ENCODE results near the gene LRP4.
"Not testable (repeated sequence)": the region's sequence is repeated elsewhere in the genome, so short reads cannot be mapped to it uniquely, and the experiment has no call there.

Gene LRP4

DNA sequence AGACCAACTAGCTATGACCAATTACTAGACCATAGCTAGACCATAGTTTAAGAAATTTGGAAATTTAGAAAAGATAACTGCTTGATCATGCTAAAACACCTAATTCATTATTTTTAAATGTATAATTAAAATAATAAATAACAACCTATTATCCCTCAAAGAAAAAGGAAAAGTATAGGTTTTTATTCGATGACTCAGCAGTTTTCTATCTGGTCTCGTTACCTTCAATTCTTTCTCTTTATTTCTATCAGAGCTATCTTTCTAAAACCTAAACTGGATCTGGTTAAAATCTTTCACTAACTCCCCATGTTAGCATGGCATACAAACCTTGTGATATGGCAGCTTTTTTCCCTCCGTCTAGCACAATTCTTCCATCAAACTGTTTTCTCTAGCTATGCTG, 45.5 kb upstream of the LRP4 start:
- no peak overlapping the region for H3K4me2 ChIP-seq (ENCODE audit: low read depth, low read length, poor library complexity, severe bottlenecking)
- TF ChIP-seq, protein P1, sequence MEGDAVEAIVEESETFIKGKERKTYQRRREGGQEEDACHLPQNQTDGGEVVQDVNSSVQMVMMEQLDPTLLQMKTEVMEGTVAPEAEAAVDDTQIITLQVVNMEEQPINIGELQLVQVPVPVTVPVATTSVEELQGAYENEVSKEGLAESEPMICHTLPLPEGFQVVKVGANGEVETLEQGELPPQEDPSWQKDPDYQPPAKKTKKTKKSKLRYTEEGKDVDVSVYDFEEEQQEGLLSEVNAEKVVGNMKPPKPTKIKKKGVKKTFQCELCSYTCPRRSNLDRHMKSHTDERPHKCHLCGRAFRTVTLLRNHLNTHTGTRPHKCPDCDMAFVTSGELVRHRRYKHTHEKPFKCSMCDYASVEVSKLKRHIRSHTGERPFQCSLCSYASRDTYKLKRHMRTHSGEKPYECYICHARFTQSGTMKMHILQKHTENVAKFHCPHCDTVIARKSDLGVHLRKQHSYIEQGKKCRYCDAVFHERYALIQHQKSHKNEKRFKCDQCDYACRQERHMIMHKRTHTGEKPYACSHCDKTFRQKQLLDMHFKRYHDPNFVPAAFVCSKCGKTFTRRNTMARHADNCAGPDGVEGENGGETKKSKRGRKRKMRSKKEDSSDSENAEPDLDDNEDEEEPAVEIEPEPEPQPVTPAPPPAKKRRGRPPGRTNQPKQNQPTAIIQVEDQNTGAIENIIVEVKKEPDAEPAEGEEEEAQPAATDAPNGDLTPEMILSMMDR (conservative IDR thresholded peaks at IDR 0.05; ENCODE audit: low read length): no peak
- TF ChIP-seq EZH2phosphoT487 (IDR thresholded peaks at IDR 0.05; ENCODE audit: borderline replicate concordance): no peak
- H3K27me3 ChIP-seq (ENCODE audit: insufficient read depth, low read length, poor library complexity, severe bottlenecking): no peaks in the 10 kb centered on the region
- no peaks in the 10 kb centered on the region for H3K9me2 ChIP-seq (replicated peaks; ENCODE audit: low read depth, low read length)
- H3K4me1 ChIP-seq (ENCODE audit: insufficient read depth, low read length, poor library complexity, severe bottlenecking): no peaks in the 10 kb centered on the region
- no peak overlapping the region for H2AFZ ChIP-seq (ENCODE audit: low read length)
- H3K36me3 ChIP-seq (ENCODE audit: insufficient read depth, low read length): peaks cover 7% of the 10 kb centered on the region; the same call in 1 of the 2 replicates
- H4K20me1 ChIP-seq (ENCODE audit: insufficient read depth, low read length, poor library complexity, severe bottlenecking): no peaks in the 10 kb centered on the region
- no peaks in the 10 kb centered on the region for H3F3A ChIP-seq (ENCODE audit: low read depth)
- no peaks in the 10 kb centered on the region for H3K79me2 ChIP-seq (ENCODE audit: insufficient read depth, low read length)
- H3K4me3 ChIP-seq (ENCODE audit: low read length, poor library complexity, severe bottlenecking): no peak overlapping the region
- H3K9ac ChIP-seq (ENCODE audit: low read depth, low read length, poor library complexity, severe bottlenecking): no peak overlapping the region
- H3K9me3 ChIP-seq (ENCODE audit: insufficient read depth, low read depth, low read length): peaks cover 16% of the 10 kb centered on the region

DNA sequence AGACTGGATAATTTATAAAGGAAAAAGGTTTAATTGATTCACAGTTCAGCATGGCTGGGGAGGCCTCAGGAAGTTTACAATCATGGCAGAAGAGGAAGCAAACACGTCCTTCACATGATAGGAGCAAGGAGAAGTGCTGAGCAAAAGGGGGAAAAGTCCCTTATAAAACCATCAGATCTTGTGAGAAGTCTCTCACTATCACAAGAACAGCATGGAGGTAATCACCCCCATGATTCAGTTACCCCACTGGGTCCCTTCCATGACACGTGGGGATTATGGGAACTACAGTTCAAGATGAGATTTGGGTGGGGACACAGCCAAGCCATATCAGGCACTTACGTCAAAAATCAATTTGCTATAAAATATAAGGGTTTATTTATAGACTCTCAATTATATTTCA, 43.5 kb upstream of the LRP4 start:
- not testable (repeated sequence) for H3K9ac ChIP-seq (ENCODE audit: low read depth, low read length, poor library complexity, severe bottlenecking); H3K27me3 ChIP-seq (ENCODE audit: insufficient read depth, low read length, poor library complexity, severe bottlenecking); H3K4me3 ChIP-seq (ENCODE audit: low read length, poor library complexity, severe bottlenecking); H3K4me1 ChIP-seq (ENCODE audit: insufficient read depth, low read length, poor library complexity, severe bottlenecking); H2AFZ ChIP-seq (ENCODE audit: low read length); H3K4me2 ChIP-seq (ENCODE audit: low read depth, low read length, poor library complexity, severe bottlenecking); H3F3A ChIP-seq (ENCODE audit: low read depth); H3K79me2 ChIP-seq (ENCODE audit: insufficient read depth, low read length); H4K20me1 ChIP-seq (ENCODE audit: insufficient read depth, low read length, poor library complexity, severe bottlenecking); H3K9me2 ChIP-seq (replicated peaks; ENCODE audit: low read depth, low read length); H3K36me3 ChIP-seq (ENCODE audit: insufficient read depth, low read length)
- H3K9me3 ChIP-seq (ENCODE audit: insufficient read depth, low read depth, low read length): peaks cover 17% of the 10 kb centered on the region

DNA sequence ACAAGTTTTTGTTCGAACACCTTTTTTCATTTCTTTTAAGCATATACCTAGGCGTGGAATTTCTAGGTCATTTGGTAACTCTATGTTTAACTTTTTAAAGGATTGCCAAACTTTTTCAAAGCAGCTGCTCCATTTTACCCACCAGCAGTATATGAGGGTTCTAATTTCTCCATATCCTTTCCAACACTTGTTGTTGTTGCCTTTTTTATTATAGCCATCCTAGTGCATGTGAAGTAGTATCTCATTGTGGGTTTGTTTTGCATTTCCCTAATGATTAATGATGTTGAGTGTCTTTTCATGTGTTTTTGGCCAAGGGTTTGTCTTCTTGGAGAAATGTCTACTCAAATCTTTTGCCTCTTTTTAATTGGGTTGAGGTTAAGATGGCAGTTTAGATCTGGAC, 42.7 kb upstream of the LRP4 start:
- Histone ChIP-seq H4K20me1 (ENCODE audit: insufficient read depth, low read length, poor library complexity, severe bottlenecking) (no peaks in the 10 kb centered on the region), H3K4me3 (ENCODE audit: low read length, poor library complexity, severe bottlenecking) (no peak overlapping the region)

DNA sequence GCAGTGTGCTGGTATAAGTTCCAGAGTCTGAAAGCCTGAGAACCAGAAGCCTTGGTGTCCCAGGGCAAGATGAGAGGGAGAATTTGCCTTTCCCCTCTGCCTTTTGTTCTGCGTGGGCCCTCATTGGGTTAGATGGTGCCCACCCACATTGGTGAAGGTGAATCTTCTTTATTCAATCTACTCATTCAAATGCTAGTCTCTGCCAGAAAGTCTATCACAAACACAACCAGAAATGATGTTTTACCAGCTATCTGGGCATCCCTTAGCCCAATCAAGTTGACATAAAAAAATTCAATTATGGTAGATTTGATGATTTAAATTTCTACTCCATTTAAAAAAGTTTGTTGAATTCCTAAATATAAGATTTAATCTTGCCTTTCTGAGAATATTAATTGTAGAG, 40.4 kb upstream of the LRP4 start:
- Histone ChIP-seq H3K27me3 (ENCODE audit: insufficient read depth, low read length, poor library complexity, severe bottlenecking) (no peaks in the 10 kb centered on the region), H3K79me2 (ENCODE audit: insufficient read depth, low read length) (no peaks in the 10 kb centered on the region), H4K20me1 (ENCODE audit: insufficient read depth, low read length, poor library complexity, severe bottlenecking) (no peaks in the 10 kb centered on the region), H2AFZ (ENCODE audit: low read length) (no peak overlapping the region), H3K4me1 (ENCODE audit: insufficient read depth, low read length, poor library complexity, severe bottlenecking) (no peaks in the 10 kb centered on the region), H3K4me3 (ENCODE audit: low read length, poor library complexity, severe bottlenecking) (no peak overlapping the region), H3F3A (ENCODE audit: low read depth) (no peaks in the 10 kb centered on the region), H3K9me2 (replicated peaks; ENCODE audit: low read depth, low read length) (no peaks in the 10 kb centered on the region), H3K4me2 (ENCODE audit: low read depth, low read length, poor library complexity, severe bottlenecking) (no peak overlapping the region), H3K9ac (ENCODE audit: low read depth, low read length, poor library complexity, severe bottlenecking) (no peak overlapping the region), H3K9me3 (ENCODE audit: insufficient read depth, low read depth, low read length) (peaks cover 17% of the 10 kb centered on the region), H3K36me3 (ENCODE audit: insufficient read depth, low read length) (peaks cover 7% of the 10 kb centered on the region; the same call in 1 of the 2 replicates)
- TF ChIP-seq, protein P1 (conservative IDR thresholded peaks at IDR 0.05; ENCODE audit: low read length): no peak
- no peak for TF ChIP-seq EZH2phosphoT487 (IDR thresholded peaks at IDR 0.05; ENCODE audit: borderline replicate concordance)

More for the DNA sequence above, 42.7 kb upstream of the LRP4 start:
- no peak overlapping the region for H2AFZ ChIP-seq (ENCODE audit: low read length)
- no peaks in the 10 kb centered on the region for H3K9me2 ChIP-seq (replicated peaks; ENCODE audit: low read depth, low read length)
- no peaks in the 10 kb centered on the region for H3K4me1 ChIP-seq (ENCODE audit: insufficient read depth, low read length, poor library complexity, severe bottlenecking)
- no peaks in the 10 kb centered on the region for H3K27me3 ChIP-seq (ENCODE audit: insufficient read depth, low read length, poor library complexity, severe bottlenecking)
- peaks cover 17% of the 10 kb centered on the region for H3K9me3 ChIP-seq (ENCODE audit: insufficient read depth, low read depth, low read length)
- H3K9ac ChIP-seq (ENCODE audit: low read depth, low read length, poor library complexity, severe bottlenecking): no peak overlapping the region
- H3K79me2 ChIP-seq (ENCODE audit: insufficient read depth, low read length): no peaks in the 10 kb centered on the region
- H3K36me3 ChIP-seq (ENCODE audit: insufficient read depth, low read length): peaks cover 7% of the 10 kb centered on the region; the same call in 1 of the 2 replicates
- no peaks in the 10 kb centered on the region for H3F3A ChIP-seq (ENCODE audit: low read depth)
- no peak overlapping the region for H3K4me2 ChIP-seq (ENCODE audit: low read depth, low read length, poor library complexity, severe bottlenecking)
- TF ChIP-seq, protein P1 (conservative IDR thresholded peaks at IDR 0.05; ENCODE audit: low read length): no peak
- TF ChIP-seq EZH2phosphoT487 (IDR thresholded peaks at IDR 0.05; ENCODE audit: borderline replicate concordance): no peak

Data from Loucy (cell line).